Measurements from ENCODE around the gene PCYT1B. TPM values are rescaled to one million over a fixed set of nuclear protein-coding genes. Genes with fewer than 3 reads are reported as not detected.
A peak's percentile ranks its signal among the peaks of the same experiment; 100 is the strongest.

The PCYT1B gene
- total and polyA plus RNA-seq, 9 of the 15 experiments (the other 6 are each of a cell fraction or from before 2014, with no cell fraction given): 0.04 to 0.34 (median 0.07) TPM; not detected in 1

DNA sequence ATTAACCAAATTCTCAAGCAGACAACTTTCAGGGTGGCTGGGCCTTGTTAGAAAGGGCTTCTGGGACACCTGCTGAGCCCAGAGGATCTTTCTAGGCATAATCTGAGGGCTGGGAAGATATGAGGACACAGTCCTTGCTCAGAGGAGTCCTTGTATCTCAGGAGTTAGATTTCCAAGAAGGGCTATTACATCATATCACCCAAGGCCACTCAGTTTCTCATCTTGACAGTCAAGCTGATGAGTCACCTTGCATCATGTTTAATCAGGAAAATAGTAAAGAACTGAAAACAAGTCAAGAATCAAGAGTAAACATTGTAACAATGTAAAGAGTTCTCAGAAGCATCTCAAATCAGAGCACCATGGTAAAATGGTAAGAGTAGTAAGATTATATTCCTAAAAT, 4.0 kb downstream of the PCYT1B start (continued):
- TF ChIP-seq, protein P1, sequence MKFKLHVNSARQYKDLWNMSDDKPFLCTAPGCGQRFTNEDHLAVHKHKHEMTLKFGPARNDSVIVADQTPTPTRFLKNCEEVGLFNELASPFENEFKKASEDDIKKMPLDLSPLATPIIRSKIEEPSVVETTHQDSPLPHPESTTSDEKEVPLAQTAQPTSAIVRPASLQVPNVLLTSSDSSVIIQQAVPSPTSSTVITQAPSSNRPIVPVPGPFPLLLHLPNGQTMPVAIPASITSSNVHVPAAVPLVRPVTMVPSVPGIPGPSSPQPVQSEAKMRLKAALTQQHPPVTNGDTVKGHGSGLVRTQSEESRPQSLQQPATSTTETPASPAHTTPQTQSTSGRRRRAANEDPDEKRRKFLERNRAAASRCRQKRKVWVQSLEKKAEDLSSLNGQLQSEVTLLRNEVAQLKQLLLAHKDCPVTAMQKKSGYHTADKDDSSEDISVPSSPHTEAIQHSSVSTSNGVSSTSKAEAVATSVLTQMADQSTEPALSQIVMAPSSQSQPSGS (CRISPR knock-in tag; IDR thresholded peaks at IDR 0.05): no peak
- TF ChIP-seq DPF2 (IDR thresholded peaks at IDR 0.05) (peak; percentile 54; the same call in 1 of the 2 replicates), ZNF431 (CRISPR knock-in tag; IDR thresholded peaks at IDR 0.05) (no peak), PHF21A (IDR thresholded peaks at IDR 0.05; ENCODE audit: borderline replicate concordance, low read depth) (no peak), FOS (IDR thresholded peaks at IDR 0.05; ENCODE audit: extremely low read depth, insufficient read length) (peak; percentile 17), PKNOX1 (IDR thresholded peaks at IDR 0.05) (peak; percentile 57), THRAP3 (IDR thresholded peaks at IDR 0.05; ENCODE audit: borderline replicate concordance) (no peak), CHD2 (IDR thresholded peaks at IDR 0.05; ENCODE audit: low read depth, low read length) (no peak), ZNF24 (IDR thresholded peaks at IDR 0.05) (no peak), EP400 (IDR thresholded peaks at IDR 0.05) (peak; percentile 17; the same call in 1 of the 2 replicates), TBP (optimal IDR thresholded peaks at IDR 0.05; ENCODE audit: low read depth, low read length) (no peak), ZNF395 (CRISPR knock-in tag; IDR thresholded peaks at IDR 0.05) (no peak), ZNF511 (CRISPR knock-in tag; IDR thresholded peaks at IDR 0.05) (no peak), ZNF79 (CRISPR knock-in tag; IDR thresholded peaks at IDR 0.05; ENCODE audit: low read depth) (no peak), FOXK2 (conservative IDR thresholded peaks at IDR 0.05 in 1 of 2, IDR thresholded peaks at IDR 0.05 in 1 of 2; ENCODE audit: low read depth in 2 of 2) (0 out of 4 replicates have a peak, but pooled peaks of 1 of the 2 experiments have one; percentile 20), ATF1 (CRISPR knock-in tag; IDR thresholded peaks at IDR 0.05) (no peak), ATF1 (tag; IDR thresholded peaks at IDR 0.05) (0 out of 2 replicates have a peak, but pooled peaks have one; percentile 25), C11orf30 (IDR thresholded peaks at IDR 0.05; ENCODE audit: low read depth) (peak; percentile 47), CAMTA2 (CRISPR knock-in tag; conservative IDR thresholded peaks at IDR 0.05) (no peak), ATF7 (IDR thresholded peaks at IDR 0.05) (peak; percentile 77), SMARCA4 (IDR thresholded peaks at IDR 0.05) (peak; percentile 59; the same call in 1 of the 2 replicates), CEBPG (CRISPR knock-in tag; IDR thresholded peaks at IDR 0.05) (no peak), CEBPG (tag; conservative IDR thresholded peaks at IDR 0.05 in 1 of 2, IDR thresholded peaks at IDR 0.05 in 1 of 2) (peak; percentile 84 to 91), BRCA1 (IDR thresholded peaks at IDR 0.05) (no peak), BRCA1 (CRISPR knock-in tag; IDR thresholded peaks at IDR 0.05) (no peak), ARID1B (IDR thresholded peaks at IDR 0.05) (peak; percentile 67), CTBP1 (IDR thresholded peaks at IDR 0.05; ENCODE audit: borderline replicate concordance) (0 out of 2 replicates have a peak, but pooled peaks have one; percentile 19), JUND (IDR thresholded peaks at IDR 0.05; ENCODE audit: borderline replicate concordance, low read depth, low read length) (peak; percentile 93), JUND (tag; IDR thresholded peaks at IDR 0.05; ENCODE audit: borderline replicate concordance, low read depth, low read length) (peak; percentile 93)

All from K562 (cell line).